ENCODE measurements around the gene MAT1A.

MAT1A gene

GRCh38 chr10:80275756-80276155, 13.7 kb downstream of the MAT1A start:
- Mint-ChIP-seq H3K4me3 (no peak overlapping the region), H3K36me3 (no peaks in the 10 kb centered on the region), H3K27ac (no peak overlapping the region)

GRCh38 chr10:80275135-80275498, 14.3 kb downstream of the MAT1A start:
- H3K4me1 Mint-ChIP-seq = no peaks in the 10 kb centered on the region
- H3K36me3 Mint-ChIP-seq = no peaks in the 10 kb centered on the region
- no peak overlapping the region for H3K4me3 Mint-ChIP-seq
- no peaks in the 10 kb centered on the region for H3K9me3 Mint-ChIP-seq
- H3K27ac Mint-ChIP-seq = no peak overlapping the region
- no peaks in the 10 kb centered on the region for H3K27me3 Mint-ChIP-seq

More at GRCh38 chr10:80275756-80276155, 13.7 kb downstream of the MAT1A start:
- Mint-ChIP-seq H3K27me3 (no peaks in the 10 kb centered on the region), H3K9me3 (no peaks in the 10 kb centered on the region), H3K4me1 (no peaks in the 10 kb centered on the region)

GRCh38 chr10:80274396-80275134, 14.9 kb downstream of the MAT1A start:
- Mint-ChIP-seq H3K4me1 (no peaks in the 10 kb centered on the region), H3K9me3 (no peaks in the 10 kb centered on the region), H3K36me3 (no peaks in the 10 kb centered on the region), H3K27ac (no peak overlapping the region), H3K27me3 (no peaks in the 10 kb centered on the region), H3K4me3 (no peak overlapping the region)

- H3K27me3 Mint-ChIP-seq = no peaks in the 10 kb centered on the region
- H3K27ac Mint-ChIP-seq = no peak overlapping the region
- no peaks in the 10 kb centered on the region for H3K36me3 Mint-ChIP-seq
- no peak overlapping the region for H3K4me3 Mint-ChIP-seq
- H3K9me3 Mint-ChIP-seq = no peaks in the 10 kb centered on the region
- H3K4me1 Mint-ChIP-seq = no peaks in the 10 kb centered on the region
These were observed 15.8 kb downstream of the MAT1A start for GRCh38 chr10:80273523-80274170.

GRCh38 chr10:80272793-80273522, 16.5 kb downstream of the MAT1A start:
- no peaks in the 10 kb centered on the region for H3K36me3 Mint-ChIP-seq
- no peak overlapping the region for H3K27ac Mint-ChIP-seq
- H3K4me1 Mint-ChIP-seq = no peaks in the 10 kb centered on the region
- H3K27me3 Mint-ChIP-seq = no peaks in the 10 kb centered on the region
- H3K4me3 Mint-ChIP-seq = no peak overlapping the region
- H3K9me3 Mint-ChIP-seq = no peaks in the 10 kb centered on the region

- Mint-ChIP-seq H3K4me3 (no peak overlapping the region), H3K27me3 (peaks cover 1% of the 10 kb centered on the region), H3K4me1 (no peaks in the 10 kb centered on the region), H3K9me3 (no peaks in the 10 kb centered on the region), H3K27ac (no peak overlapping the region), H3K36me3 (no peaks in the 10 kb centered on the region)
These were observed 18.0 kb downstream of the MAT1A start for GRCh38 chr10:80271416-80271815.

GRCh38 chr10:80270887-80271286, 18.6 kb downstream of the MAT1A start:
- H3K4me3 Mint-ChIP-seq = no peak overlapping the region
- H3K9me3 Mint-ChIP-seq = no peaks in the 10 kb centered on the region
- H3K4me1 Mint-ChIP-seq = no peaks in the 10 kb centered on the region
- H3K27me3 Mint-ChIP-seq = peaks cover 1% of the 10 kb centered on the region
- no peaks in the 10 kb centered on the region for H3K36me3 Mint-ChIP-seq
- no peak overlapping the region for H3K27ac Mint-ChIP-seq

GRCh38 chr10:80268938-80269588, 20.4 kb downstream of the MAT1A start:
- H3K27ac Mint-ChIP-seq = no peak overlapping the region
- H3K9me3 Mint-ChIP-seq = no peaks in the 10 kb centered on the region
- H3K36me3 Mint-ChIP-seq = no peaks in the 10 kb centered on the region
- no peak overlapping the region for H3K4me3 Mint-ChIP-seq
- H3K27me3 Mint-ChIP-seq = peaks cover 3% of the 10 kb centered on the region
- H3K4me1 Mint-ChIP-seq = no peaks in the 10 kb centered on the region

GRCh38 chr10:80268266-80268665, 21.2 kb downstream of the MAT1A start:
- Mint-ChIP-seq H3K27me3 (peaks cover 3% of the 10 kb centered on the region), H3K27ac (no peak overlapping the region), H3K9me3 (no peaks in the 10 kb centered on the region), H3K36me3 (no peaks in the 10 kb centered on the region), H3K4me3 (no peak overlapping the region), H3K4me1 (no peaks in the 10 kb centered on the region)

- Mint-ChIP-seq H3K27ac (no peak overlapping the region), H3K9me3 (no peaks in the 10 kb centered on the region), H3K27me3 (peaks cover 3% of the 10 kb centered on the region), H3K36me3 (no peaks in the 10 kb centered on the region), H3K4me1 (no peaks in the 10 kb centered on the region), H3K4me3 (no peak overlapping the region)
These were observed 23.0 kb downstream of the MAT1A start for GRCh38 chr10:80266513-80266863.

- Mint-ChIP-seq H3K27ac (no peak overlapping the region), H3K9me3 (no peaks in the 10 kb centered on the region), H3K27me3 (peaks cover 3% of the 10 kb centered on the region), H3K4me1 (no peaks in the 10 kb centered on the region), H3K36me3 (no peaks in the 10 kb centered on the region), H3K4me3 (no peak overlapping the region)
These were observed 23.5 kb downstream of the MAT1A start for GRCh38 chr10:80265740-80266512.

GRCh38 chr10:80264081-80265056, 25.1 kb downstream of the MAT1A start:
- Mint-ChIP-seq H3K4me3 (no peak overlapping the region), H3K4me1 (no peaks in the 10 kb centered on the region), H3K27me3 (peaks cover 3% of the 10 kb centered on the region), H3K36me3 (no peaks in the 10 kb centered on the region), H3K9me3 (no peaks in the 10 kb centered on the region), H3K27ac (no peak overlapping the region)

- Mint-ChIP-seq H3K4me1 (no peaks in the 10 kb centered on the region), H3K27ac (no peak overlapping the region), H3K4me3 (no peak overlapping the region)
These were observed 28.0 kb downstream of the MAT1A start for GRCh38 chr10:80261316-80262030.

More at GRCh38 chr10:80261316-80262030, 28.0 kb downstream of the MAT1A start:
- Mint-ChIP-seq H3K27me3 (peaks cover 2% of the 10 kb centered on the region), H3K36me3 (no peaks in the 10 kb centered on the region), H3K9me3 (no peaks in the 10 kb centered on the region)

All from activated naive CD4-positive, alpha-beta T cell treated with anti-CD3 and anti-CD28 coated beads, Interleukin-2, amount 50 U/mL, for 24 hours (primary cell).